AG10803 (cell line): ENCODE data around the gene RALGAPA2.

Experiments used
- DNase-seq: peaks from one replicate; pipeline ENCODE4 v3.0.0; 2010; ENCODE audit warnings: low read depth
- H3K4me3 ChIP-seq: 2 replicates; pipeline ENCODE4 v1.5.1; 2011; ENCODE audit warnings: mild to moderate bottlenecking, low read length, control low read depth
- TF ChIP-seq, protein P1 (sequence below): conservative IDR thresholded peaks from 2 replicates; pipeline ENCODE4 v1.5.1; 2011; ENCODE audit warnings: mild to moderate bottlenecking, low read length, control low read depth, inconsistent platforms

The RALGAPA2 gene

GRCh38 chr20:20415321-20415720 lies 297.1 kb downstream of the RALGAPA2 start:
- TF ChIP-seq, protein P1, sequence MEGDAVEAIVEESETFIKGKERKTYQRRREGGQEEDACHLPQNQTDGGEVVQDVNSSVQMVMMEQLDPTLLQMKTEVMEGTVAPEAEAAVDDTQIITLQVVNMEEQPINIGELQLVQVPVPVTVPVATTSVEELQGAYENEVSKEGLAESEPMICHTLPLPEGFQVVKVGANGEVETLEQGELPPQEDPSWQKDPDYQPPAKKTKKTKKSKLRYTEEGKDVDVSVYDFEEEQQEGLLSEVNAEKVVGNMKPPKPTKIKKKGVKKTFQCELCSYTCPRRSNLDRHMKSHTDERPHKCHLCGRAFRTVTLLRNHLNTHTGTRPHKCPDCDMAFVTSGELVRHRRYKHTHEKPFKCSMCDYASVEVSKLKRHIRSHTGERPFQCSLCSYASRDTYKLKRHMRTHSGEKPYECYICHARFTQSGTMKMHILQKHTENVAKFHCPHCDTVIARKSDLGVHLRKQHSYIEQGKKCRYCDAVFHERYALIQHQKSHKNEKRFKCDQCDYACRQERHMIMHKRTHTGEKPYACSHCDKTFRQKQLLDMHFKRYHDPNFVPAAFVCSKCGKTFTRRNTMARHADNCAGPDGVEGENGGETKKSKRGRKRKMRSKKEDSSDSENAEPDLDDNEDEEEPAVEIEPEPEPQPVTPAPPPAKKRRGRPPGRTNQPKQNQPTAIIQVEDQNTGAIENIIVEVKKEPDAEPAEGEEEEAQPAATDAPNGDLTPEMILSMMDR: no peak
- H3K4me3 ChIP-seq: no peak overlapping the region
- DNase-seq: no peak

DNA sequence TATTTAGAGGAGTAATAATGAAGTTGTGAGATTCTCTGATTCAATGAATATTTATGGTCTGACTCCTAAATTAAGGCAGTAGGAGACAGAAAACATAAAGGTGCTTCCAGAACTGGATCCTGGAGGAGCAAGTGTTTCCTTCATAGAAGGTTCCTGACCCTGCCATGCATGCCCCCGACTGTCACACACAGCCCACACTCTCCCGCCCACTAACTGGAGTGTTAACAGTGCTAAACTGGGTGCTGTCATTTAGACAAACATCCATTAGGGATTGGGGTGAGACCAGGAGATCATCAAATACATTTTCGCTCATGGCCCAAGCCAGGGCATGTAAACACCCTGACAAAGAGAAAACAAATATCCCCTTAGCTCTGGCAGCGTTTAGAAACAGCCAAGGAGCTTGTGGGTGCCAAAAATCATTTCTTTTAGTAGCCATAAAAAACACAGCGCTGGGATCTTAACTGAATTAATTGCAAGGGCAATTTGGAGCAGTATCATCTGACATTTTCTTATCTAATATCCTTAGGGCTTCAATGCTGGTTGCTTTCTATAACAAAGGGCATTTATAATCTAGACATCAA lies 297.7 kb downstream of the RALGAPA2 start:
- DNase-seq: no peak

DNA sequence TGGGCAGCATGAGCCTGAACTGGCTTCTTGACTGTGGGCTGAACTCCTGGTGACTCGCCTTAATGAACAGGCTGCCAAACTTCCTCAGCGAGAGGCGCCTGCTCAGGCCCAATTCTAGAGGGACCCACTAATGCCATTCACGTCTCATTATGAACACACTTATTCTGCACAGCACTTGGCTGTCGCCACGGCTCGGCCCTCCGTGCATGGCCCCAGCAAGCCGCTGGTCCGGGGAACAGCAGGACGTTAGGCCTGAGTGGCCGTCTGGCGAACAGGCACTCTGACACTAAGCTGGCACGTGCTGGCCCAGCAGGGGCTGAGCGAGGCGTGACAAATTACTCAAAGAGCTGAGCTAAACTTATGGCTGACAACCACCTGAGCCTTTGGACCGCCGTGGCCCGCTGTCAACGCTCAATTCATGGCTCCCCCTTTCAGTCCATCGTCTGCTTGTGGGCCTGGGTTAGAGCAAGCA lies 298.6 kb downstream of the RALGAPA2 start:
- TF ChIP-seq, protein P1: no peak
- no peak overlapping the region for H3K4me3 ChIP-seq
- DNase-seq: no peak

More for the DNA sequence above, 297.7 kb downstream of the RALGAPA2 start:
- TF ChIP-seq, protein P1: no peak
- H3K4me3 ChIP-seq: no peak overlapping the region

DNA sequence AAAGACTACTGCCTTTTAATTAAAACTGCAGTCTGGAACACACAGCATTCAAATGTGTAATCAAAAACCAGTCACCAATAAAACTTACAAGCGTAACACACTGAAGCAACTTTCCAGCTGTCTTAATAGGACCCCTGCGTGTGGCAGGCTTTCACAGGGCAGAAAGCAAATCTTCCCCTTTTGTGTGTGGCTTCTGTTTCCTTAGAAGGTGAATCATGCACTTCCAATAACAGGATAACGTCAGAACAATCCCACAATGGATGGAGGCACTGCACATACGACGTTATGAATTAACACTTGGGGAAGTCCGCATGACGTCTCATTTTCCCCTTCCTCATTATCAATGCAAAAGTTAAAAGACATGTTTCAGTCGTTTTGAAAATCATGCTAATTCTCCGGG lies 299.7 kb downstream of the RALGAPA2 start:
- TF ChIP-seq, protein P1: no peak
- no peak overlapping the region for H3K4me3 ChIP-seq
- no peak for DNase-seq

DNA sequence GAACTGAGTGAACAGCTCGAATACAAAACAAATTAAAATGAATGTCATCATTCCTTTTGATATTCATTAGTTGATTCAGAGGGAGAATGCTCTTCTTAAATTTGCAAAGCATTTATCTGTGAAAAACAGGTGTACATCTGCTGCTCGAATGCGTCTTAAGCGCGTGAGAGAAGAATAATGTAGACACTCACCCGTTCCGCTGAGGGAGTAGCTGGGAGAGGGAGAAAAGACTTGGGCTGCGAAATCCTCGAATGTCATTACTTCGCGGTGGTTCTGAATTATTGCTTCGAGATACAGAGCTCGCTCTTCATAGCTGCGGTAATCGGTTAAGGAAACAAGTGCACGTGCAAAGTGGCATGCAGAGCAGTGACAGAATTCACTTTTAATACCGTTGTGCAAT lies 300.6 kb downstream of the RALGAPA2 start:
- no peak overlapping the region for H3K4me3 ChIP-seq
- DNase-seq: no peak
- TF ChIP-seq, protein P1: no peak

DNA sequence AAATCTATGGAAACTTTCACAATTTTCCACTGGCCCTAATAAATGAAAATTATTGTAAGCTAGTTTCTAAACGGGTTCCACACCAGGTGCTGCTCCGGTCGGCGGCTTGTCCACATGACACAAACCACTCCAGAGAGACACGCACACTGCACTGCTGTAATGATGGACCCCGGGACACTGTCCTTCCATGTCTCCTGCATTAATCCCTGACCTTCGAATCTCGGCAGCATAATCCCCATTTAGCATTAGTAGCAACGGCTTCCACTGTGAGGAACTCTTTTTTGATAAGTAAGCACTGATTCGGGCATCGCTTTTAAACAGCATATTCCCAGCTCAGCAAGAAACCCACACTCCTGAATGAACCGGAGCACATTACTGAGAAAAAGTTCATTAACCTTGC lies 301.0 kb downstream of the RALGAPA2 start:
- no peak for DNase-seq
- TF ChIP-seq, protein P1: no peak
- no peak overlapping the region for H3K4me3 ChIP-seq

DNA sequence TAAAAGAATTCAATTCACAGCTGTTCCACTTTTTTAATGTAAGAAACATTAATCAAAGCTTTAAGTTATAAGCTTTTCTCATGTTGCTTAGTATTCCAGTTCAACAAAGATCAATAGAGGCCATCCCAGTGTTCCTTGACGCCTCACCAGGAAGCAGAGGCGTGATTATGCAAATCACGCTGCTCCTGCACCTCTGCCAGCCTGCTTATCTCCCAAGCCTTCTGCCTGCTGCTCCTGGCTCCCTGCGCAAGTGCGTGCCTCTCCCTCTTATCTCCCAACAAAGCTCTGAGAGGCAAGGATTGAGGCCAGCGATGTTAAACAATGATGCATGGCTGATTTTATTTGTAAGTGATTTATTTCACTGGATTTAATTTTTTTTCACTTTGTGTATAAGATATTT lies 301.8 kb downstream of the RALGAPA2 start:
- TF ChIP-seq, protein P1: no peak
- no peak for DNase-seq

More for the DNA sequence above, 301.8 kb downstream of the RALGAPA2 start:
- H3K4me3 ChIP-seq: no peak overlapping the region
